Testis (tissue), 2 donors: Measurements from ENCODE around the gene SOAT2.

Experiments
- POLR2A ChIP-seq: fragments of 450-650 bp; IDR thresholded peaks from one replicate; pipeline ENCODE4 v1.6.1; 2017; ENCODE audit warnings: antibody characterized with exemption, mild to moderate bottlenecking, moderate library complexity
- TF ChIP-seq, protein P1 (sequence below), 3 experiments: fragments of 450-650 bp in 2 of 3; fragments of 200-600 bp in 1 of 3; sonication (generic) in 1 of 3; IDR thresholded peaks; one replicate each; pipeline ENCODE4 v1.5.1; 2016 to 2019; ENCODE audit warnings: antibody characterized with exemption in 3 of 3, mild to moderate bottlenecking in 2 of 3, moderate library complexity in 1 of 3

DNA sequence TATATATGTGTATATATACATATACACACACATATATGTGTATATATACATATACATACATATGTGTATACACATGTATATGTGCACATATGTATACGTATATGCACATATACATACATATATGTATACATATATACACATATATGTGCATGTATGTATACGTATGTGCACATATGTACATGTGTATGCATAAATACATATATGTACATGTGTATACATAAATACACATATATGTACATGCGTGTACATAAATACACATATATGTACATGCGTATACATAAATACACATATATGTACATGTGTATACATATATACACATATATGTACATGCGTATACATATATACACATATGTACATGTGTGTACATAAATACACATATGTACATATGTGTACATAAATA lies 43.9 kb downstream of the SOAT2 start:
- no peak for TF ChIP-seq POLR2A
- TF ChIP-seq, protein P1, sequence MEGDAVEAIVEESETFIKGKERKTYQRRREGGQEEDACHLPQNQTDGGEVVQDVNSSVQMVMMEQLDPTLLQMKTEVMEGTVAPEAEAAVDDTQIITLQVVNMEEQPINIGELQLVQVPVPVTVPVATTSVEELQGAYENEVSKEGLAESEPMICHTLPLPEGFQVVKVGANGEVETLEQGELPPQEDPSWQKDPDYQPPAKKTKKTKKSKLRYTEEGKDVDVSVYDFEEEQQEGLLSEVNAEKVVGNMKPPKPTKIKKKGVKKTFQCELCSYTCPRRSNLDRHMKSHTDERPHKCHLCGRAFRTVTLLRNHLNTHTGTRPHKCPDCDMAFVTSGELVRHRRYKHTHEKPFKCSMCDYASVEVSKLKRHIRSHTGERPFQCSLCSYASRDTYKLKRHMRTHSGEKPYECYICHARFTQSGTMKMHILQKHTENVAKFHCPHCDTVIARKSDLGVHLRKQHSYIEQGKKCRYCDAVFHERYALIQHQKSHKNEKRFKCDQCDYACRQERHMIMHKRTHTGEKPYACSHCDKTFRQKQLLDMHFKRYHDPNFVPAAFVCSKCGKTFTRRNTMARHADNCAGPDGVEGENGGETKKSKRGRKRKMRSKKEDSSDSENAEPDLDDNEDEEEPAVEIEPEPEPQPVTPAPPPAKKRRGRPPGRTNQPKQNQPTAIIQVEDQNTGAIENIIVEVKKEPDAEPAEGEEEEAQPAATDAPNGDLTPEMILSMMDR (IDR thresholded peaks at IDR 0.05): no peak
